Islet precursor cell (in vitro differentiated cells): ENCODE data around the gene COX14.

Experiments
- DNase-seq: peaks from one replicate; pipeline ENCODE4 v3.0.0-alpha.2; 2018

Gene COX14

GRCh38 chr12:50085615-50086072 is 26.4 kb upstream of the COX14 start:
- DNase-seq: no peak

- no peak for DNase-seq
Observed at GRCh38 chr12:50086148-50086547, 25.9 kb upstream of the COX14 start.

- no peak for DNase-seq
Observed at GRCh38 chr12:50087151-50087550, 24.9 kb upstream of the COX14 start.

GRCh38 chr12:50087995-50088394 is 24.0 kb upstream of the COX14 start:
- no peak for DNase-seq

GRCh38 chr12:50088577-50089335 is 23.3 kb upstream of the COX14 start:
- DNase-seq: peak; percentile 85

GRCh38 chr12:50089730-50090129 is 22.3 kb upstream of the COX14 start:
- no peak for DNase-seq

- no peak for DNase-seq
Observed at GRCh38 chr12:50090391-50090790, 21.6 kb upstream of the COX14 start.

- DNase-seq: no peak
Observed at GRCh38 chr12:50097952-50098351, 14.1 kb upstream of the COX14 start.

- no peak for DNase-seq
Observed at GRCh38 chr12:50099302-50100008, 12.6 kb upstream of the COX14 start.

GRCh38 chr12:50100561-50100960 is 11.5 kb upstream of the COX14 start:
- DNase-seq: no peak

- peak; percentile 81 for DNase-seq
Observed at GRCh38 chr12:50101663-50102062, 10.4 kb upstream of the COX14 start.

GRCh38 chr12:50102131-50102531 is 9.9 kb upstream of the COX14 start:
- DNase-seq: no peak

GRCh38 chr12:50102646-50103309 is 9.3 kb upstream of the COX14 start:
- no peak for DNase-seq

GRCh38 chr12:50103351-50103750 is 8.7 kb upstream of the COX14 start:
- DNase-seq: no peak

- DNase-seq: peak; percentile 89
Observed at GRCh38 chr12:50103767-50104321, 8.2 kb upstream of the COX14 start, which contains the start of gene GPD1. TSS of gene GPD1 (plus strand) at chr12:50104008. CDS start at chr12:50104051, 43 bp downstream.

GRCh38 chr12:50104417-50105366 is 7.3 kb upstream of the COX14 start:
- no peak for DNase-seq

GRCh38 chr12:50105913-50106450 is 6.1 kb upstream of the COX14 start:
- no peak for DNase-seq

GRCh38 chr12:50106907-50107306 is 5.1 kb upstream of the COX14 start:
- no peak for DNase-seq

- no peak for DNase-seq
Observed at GRCh38 chr12:50107416-50108268, 4.4 kb upstream of the COX14 start.

- no peak for DNase-seq
Observed at GRCh38 chr12:50109319-50109718, 2.7 kb upstream of the COX14 start.
